Choroid plexus epithelial cell (primary cell): ENCODE data around the gene THBS1.

Source experiments
- DNase-seq: peaks from one replicate; pipeline ENCODE4 v3.0.0-alpha.2; 2010; ENCODE audit warnings: low read depth
- H3K4me3 ChIP-seq: 2 replicates; pipeline ENCODE4 v1.5.1; 2011; ENCODE audit warnings: low read depth, mild to moderate bottlenecking, control low read depth, low read length, moderate library complexity
- CTCF ChIP-seq: conservative IDR thresholded peaks from 2 replicates; pipeline ENCODE4 v1.5.1; 2011; ENCODE audit warnings: low read depth, mild to moderate bottlenecking, control low read depth, inconsistent platforms, low read length, moderate library complexity

THBS1 gene

DNA sequence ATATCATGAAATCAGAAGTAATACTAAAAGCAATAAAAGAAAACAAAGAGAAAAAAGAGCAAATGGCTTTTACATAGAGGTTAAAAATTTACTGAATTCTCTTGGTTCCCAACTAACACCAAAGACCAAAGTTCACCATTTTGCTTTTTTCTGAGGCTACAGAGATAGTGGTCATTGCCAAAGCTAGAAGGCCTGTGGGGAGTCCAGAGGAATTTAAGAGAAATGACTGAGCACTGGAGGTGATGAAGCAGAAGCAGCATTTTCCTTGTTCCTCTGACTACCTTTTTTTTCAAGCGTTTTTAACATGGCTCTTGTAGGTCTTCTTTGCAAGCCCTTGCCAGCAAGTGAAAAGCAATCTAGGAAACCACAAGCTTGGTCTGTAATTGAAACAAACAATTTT, 58.2 kb downstream of the THBS1 start:
- TF ChIP-seq CTCF: no peak
- no peak for DNase-seq
- H3K4me3 ChIP-seq: no peak overlapping the region

DNA sequence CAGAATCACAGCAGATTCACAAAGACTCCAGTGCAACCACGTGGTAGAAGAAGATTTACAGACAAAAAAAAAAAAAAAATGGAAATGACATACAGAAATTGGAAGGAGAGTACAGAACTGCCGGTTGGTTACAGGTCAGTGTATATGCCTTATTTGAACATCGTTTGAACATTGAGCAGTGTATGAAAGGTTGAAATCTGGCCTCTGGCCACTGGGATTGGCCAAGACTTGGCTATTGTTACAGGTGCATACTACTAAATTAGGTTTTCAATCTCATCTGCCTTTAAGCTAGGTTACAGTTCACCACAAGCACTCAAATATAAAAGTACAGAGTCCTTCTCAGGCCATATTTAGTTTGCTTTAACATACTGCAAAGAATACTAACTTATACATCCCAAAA, 59.8 kb downstream of the THBS1 start:
- no peak overlapping the region for H3K4me3 ChIP-seq
- TF ChIP-seq CTCF: no peak
- DNase-seq: no peak

DNA sequence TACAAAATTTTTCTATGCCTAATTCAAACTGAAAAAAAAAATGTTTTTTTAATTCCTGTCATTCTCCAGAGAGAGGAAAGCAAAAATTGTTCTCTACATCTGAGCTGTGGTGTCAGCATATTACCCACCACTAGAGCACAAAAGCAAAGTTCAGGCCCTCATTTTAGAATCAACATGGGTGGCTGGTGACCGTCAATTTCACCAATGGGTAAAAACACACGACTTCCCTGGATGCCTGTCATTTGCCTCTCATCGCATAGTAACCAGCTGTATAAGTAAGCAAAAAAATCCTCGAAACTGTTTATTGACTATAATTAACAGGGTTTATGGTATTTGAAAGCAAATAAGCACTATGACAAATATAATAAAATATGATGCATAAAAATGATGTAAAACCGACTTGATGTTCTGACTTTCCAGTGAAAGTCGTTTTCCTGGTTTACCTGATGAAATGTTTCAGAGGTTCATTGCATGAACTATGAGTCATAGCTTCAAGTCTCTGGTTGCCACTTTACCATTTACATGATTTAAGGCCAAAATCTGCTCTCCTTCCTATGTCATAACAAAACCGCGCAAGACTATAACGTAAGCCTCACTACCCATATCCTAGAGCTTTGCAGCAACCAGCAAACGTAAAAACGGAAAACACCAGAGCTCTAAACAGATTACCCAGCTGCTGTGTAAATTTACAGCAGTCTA, 60.5 kb downstream of the THBS1 start:
- peak; percentile 13 for TF ChIP-seq CTCF
- no peak overlapping the region for H3K4me3 ChIP-seq
- no peak for DNase-seq

DNA sequence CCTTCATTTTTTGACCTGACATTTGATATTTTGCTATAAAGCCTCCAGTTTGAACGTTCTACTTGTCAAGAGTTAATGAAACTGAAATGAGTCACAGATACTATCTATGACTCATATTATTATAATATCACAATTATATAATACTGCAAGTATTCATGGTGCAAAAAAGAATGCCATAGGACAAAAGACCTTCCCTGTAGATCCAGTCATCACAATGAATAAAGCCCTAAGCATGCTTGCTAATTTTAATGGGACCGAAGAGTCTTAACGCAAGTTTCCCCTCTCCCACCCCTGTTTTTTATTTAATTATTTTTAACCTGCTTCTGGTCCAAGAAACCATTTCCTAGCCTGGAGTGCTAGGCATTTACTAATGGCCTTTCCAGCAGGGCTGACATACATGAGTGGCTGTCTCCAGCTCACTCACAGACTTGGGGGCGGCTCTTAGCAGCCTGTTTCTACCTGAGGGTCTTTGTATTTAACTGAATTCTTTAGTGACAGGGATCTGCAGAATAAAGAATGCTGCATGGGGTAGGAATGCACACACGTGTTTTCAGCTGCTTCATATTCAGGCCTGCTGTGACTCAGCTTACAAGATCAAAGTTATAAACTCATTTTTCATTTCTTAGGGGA, 61.2 kb downstream of the THBS1 start:
- no peak for TF ChIP-seq CTCF
- peak; percentile 79 for DNase-seq
- no peak overlapping the region for H3K4me3 ChIP-seq

DNA sequence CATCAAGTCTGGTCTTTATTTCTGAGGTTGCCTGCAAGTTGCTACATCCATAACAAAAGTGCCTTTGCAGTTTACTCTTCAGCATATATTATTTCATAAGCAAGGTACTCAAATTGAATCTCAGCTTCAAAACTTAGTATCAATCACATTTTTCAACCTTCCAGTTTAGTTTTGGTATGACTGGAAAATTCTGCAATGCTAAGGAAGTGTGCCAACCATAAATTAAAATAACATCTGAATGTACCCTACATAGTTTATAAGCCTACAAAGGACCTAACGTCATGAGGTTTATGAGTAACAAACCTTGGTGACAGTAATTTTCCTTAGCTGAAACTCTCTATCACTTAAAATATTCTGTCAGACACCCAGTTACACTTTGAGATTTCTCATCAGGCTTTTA, 62.8 kb downstream of the THBS1 start:
- no peak for DNase-seq
- TF ChIP-seq CTCF: no peak
- H3K4me3 ChIP-seq: no peak overlapping the region

DNA sequence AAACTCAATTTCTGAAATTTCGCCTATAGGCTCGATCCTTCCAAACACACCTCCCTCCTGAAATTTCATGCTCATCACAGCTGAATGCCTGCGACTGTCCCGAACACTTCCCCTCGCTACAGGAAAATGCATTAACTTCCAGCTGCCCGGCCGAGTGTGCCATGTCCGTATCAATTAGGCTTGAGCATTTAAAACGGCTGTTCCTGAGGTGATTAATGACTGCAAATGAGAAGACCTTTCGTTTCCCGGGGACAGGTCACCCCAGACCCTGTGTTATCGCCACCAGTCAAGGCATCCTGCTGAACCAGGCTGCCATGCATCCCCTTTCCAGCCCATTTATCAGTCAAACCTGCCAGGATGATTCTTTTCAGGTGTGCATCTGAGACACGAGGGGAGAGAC, 63.3 kb downstream of the THBS1 start:
- no peak for DNase-seq
- TF ChIP-seq CTCF: no peak
- H3K4me3 ChIP-seq: no peak overlapping the region
